Myocyte (in vitro differentiated cells): Measurements from ENCODE around the gene OVAAL. TPM values are rescaled to one million over a fixed set of nuclear protein-coding genes. Genes with fewer than 3 reads are reported as not detected.
A peak's percentile ranks its signal among the peaks of the same experiment; 100 is the strongest.

ENCODE experiments used
- DNase-seq: peaks from one replicate; pipeline ENCODE4 v3.0.0-alpha.2; 2012; ENCODE audit warnings: low read depth
- polyA plus RNA-seq: library from polyadenylated mRNA; unstranded; fragments of >200 nt; gene quantifications from one replicate; pipeline ENCODE4 v1.2.1, GENCODE V29; 2012; ENCODE audit warnings: missing spikeins
- total RNA-seq: library from RNA; depleted of rRNA; stranded (reverse); fragments of >200 nt; gene quantifications from 2 replicates; pipeline ENCODE4 v1.2.3, GENCODE V29; 2014

The OVAAL gene
- total RNA-seq = 3.3 and 4.1 TPM in 2 replicates
- polyA plus RNA-seq = 1.5 TPM

GRCh38 chr1:180558664-180559063 lies at the start of gene OVAAL:
Gene OVAAL, plus strand, starts transcription at chr1:180558964.
- no peak for DNase-seq

- DNase-seq = no peak
These were observed 47.9 kb upstream of the OVAAL start for GRCh38 chr1:180510882-180511281.

- no peak for DNase-seq
These were observed 45.2 kb upstream of the OVAAL start for GRCh38 chr1:180513531-180513930.

GRCh38 chr1:180515364-180515763 lies 43.4 kb upstream of the OVAAL start:
- no peak for DNase-seq

- peak; percentile 90 for DNase-seq
These were observed 42.8 kb upstream of the OVAAL start for GRCh38 chr1:180515857-180516388.

- DNase-seq = no peak
These were observed 38.9 kb upstream of the OVAAL start for GRCh38 chr1:180519846-180520245.

GRCh38 chr1:180521474-180522212 lies 37.1 kb upstream of the OVAAL start:
- DNase-seq = no peak

- peak; percentile 36 for DNase-seq
These were observed 36.6 kb upstream of the OVAAL start for GRCh38 chr1:180522213-180522515.

- DNase-seq = peak; percentile 42
These were observed 34.4 kb upstream of the OVAAL start for GRCh38 chr1:180524160-180524914.

- DNase-seq = no peak
These were observed 33.6 kb upstream of the OVAAL start for GRCh38 chr1:180524915-180525714.

GRCh38 chr1:180525715-180526039 lies 33.1 kb upstream of the OVAAL start:
- DNase-seq = no peak

- DNase-seq = peak; percentile 46
These were observed 31.6 kb upstream of the OVAAL start for GRCh38 chr1:180527101-180527669.

- no peak for DNase-seq
These were observed 29.8 kb upstream of the OVAAL start for GRCh38 chr1:180528868-180529470.

GRCh38 chr1:180530501-180530900 lies 28.3 kb upstream of the OVAAL start:
- DNase-seq = peak; percentile 94

GRCh38 chr1:180532854-180533253 lies 25.9 kb upstream of the OVAAL start:
- DNase-seq = no peak

- DNase-seq = peak; percentile 66
These were observed 25.3 kb upstream of the OVAAL start for GRCh38 chr1:180533266-180533987.

GRCh38 chr1:180534214-180534613 lies 24.6 kb upstream of the OVAAL start:
- no peak for DNase-seq

GRCh38 chr1:180535418-180535999 lies 23.3 kb upstream of the OVAAL start:
- DNase-seq = no peak

- no peak for DNase-seq
These were observed 21.9 kb upstream of the OVAAL start for GRCh38 chr1:180536821-180537372.

- no peak for DNase-seq
These were observed 19.6 kb upstream of the OVAAL start for GRCh38 chr1:180539136-180539535.
